A549 (cell line): ENCODE data around the gene SLC20A1.
"Not testable (repeated sequence)": the region's sequence is repeated elsewhere in the genome, so short reads cannot be mapped to it uniquely, and the experiment has no call there.

Experiments
- BHLHE40 ChIP-seq: IDR thresholded peaks from 2 replicates; pipeline ENCODE4 v1.6.1; 2012; ENCODE audit warnings: low read depth, low read length, inconsistent platforms
- CTCF ChIP-seq: fragments of >200 bp; sonication (Bioruptor Twin); formaldehyde crosslinking; IDR thresholded peaks from 3 replicates; pipeline ENCODE4 v1.5.1; 2016
- EP300 ChIP-seq, 2 experiments: fragments of >200 bp; sonication (Bioruptor Twin); formaldehyde crosslinking; IDR thresholded peaks; 2 replicates in 1 of 2; 3 replicates in 1 of 2; pipeline ENCODE4 v1.6.1; 2016 to 2017
- FOXS1 ChIP-seq: fragments of 250-450 bp; sonication (Bioruptor Pico); IDR thresholded peaks from 2 replicates; pipeline ENCODE4 v1.5.0; 2020; ENCODE audit warnings: mild to moderate bottlenecking, moderate library complexity
- HOXB13 ChIP-seq: fragments of 250-450 bp; sonication (Bioruptor Pico); IDR thresholded peaks from 2 replicates; pipeline ENCODE4 v1.5.0; 2020; ENCODE audit warnings: low read depth, mild to moderate bottlenecking, moderate library complexity
- JUNB ChIP-seq: fragments of >200 bp; sonication (Bioruptor Twin); formaldehyde crosslinking; IDR thresholded peaks from 2 replicates; pipeline ENCODE4 v1.6.1; 2016
- MAZ ChIP-seq: fragments of 150-350 bp; IDR thresholded peaks from 2 replicates; pipeline ENCODE4 v1.6.1; 2014; ENCODE audit warnings: antibody characterized with exemption, low read depth, low read length, borderline replicate concordance
- POLR2A ChIP-seq: IDR thresholded peaks from 2 replicates; pipeline ENCODE4 v1.6.1; 2012; ENCODE audit warnings: mild to moderate bottlenecking, low read length
- POLR2AphosphoS2 ChIP-seq: conservative IDR thresholded peaks from 2 replicates; pipeline ENCODE4 v1.6.1; 2012; ENCODE audit warnings: low read length, improper control_type of control experiment, inconsistent platforms
- REST ChIP-seq: fragments of 200-600 bp; sonication (generic); IDR thresholded peaks from 2 replicates; pipeline ENCODE4 v1.6.1; 2016; ENCODE audit warnings: antibody characterized with exemption, mild to moderate bottlenecking, moderate library complexity
- RFX5 ChIP-seq: fragments of 450-650 bp; IDR thresholded peaks from 2 replicates; pipeline ENCODE4 v1.7.1; 2014; ENCODE audit warnings: antibody characterized with exemption, mild to moderate bottlenecking, moderate library complexity
- ZNF302 ChIP-seq: fragments of 250-450 bp; sonication (Bioruptor Pico); IDR thresholded peaks from 2 replicates; pipeline ENCODE4 v1.9.0; 2021; ENCODE audit warnings: inconsistent platforms, mild to moderate bottlenecking, moderate library complexity
- ZSCAN20 ChIP-seq: fragments of 250-450 bp; sonication (Bioruptor Pico); IDR thresholded peaks from 2 replicates; pipeline ENCODE4 v1.8.0; 2022; ENCODE audit warnings: mild to moderate bottlenecking, moderate library complexity

- not testable (repeated sequence) for TF ChIP-seq ZNF302 (CRISPR knock-in tag); FOXS1 (CRISPR knock-in tag); HOXB13 (CRISPR knock-in tag); POLR2A; CTCF; BHLHE40; ZSCAN20 (CRISPR knock-in tag); POLR2AphosphoS2; MAZ; RFX5; EP300 (IDR thresholded peaks at IDR 0.05); REST; JUNB
Observed at GRCh38 chr2:112615798-112616197, 29.9 kb upstream of the SLC20A1 start.
